Duodenal mucosa (tissue), 2 donors: Measurements from ENCODE around the gene SERP2.

Experiments
- H3K27ac ChIP-seq: one replicate; pipeline ENCODE4 v1.7.0; 2013; ENCODE audit warnings: low read depth, low read length
- H3K27me3 ChIP-seq, 2 donors: one replicate each; pipeline ENCODE4 v1.7.0; 2013; ENCODE audit warnings: low read length in 2 of 2, control low read depth in 1 of 2; ENCODE audit not compliant: insufficient read depth in 2 of 2, control insufficient read depth in 1 of 2
- H3K36me3 ChIP-seq, 2 donors: one replicate each; pipeline ENCODE4 v1.7.0; 2013; ENCODE audit warnings: low read length in 2 of 2, control low read depth in 1 of 2; ENCODE audit not compliant: insufficient read depth in 2 of 2, control insufficient read depth in 1 of 2
- H3K4me1 ChIP-seq, 2 donors: one replicate each; pipeline ENCODE4 v1.7.0; 2013; ENCODE audit warnings: low read length in 2 of 2, control low read depth in 1 of 2; ENCODE audit not compliant: insufficient read depth in 2 of 2, control insufficient read depth in 1 of 2
- H3K4me3 ChIP-seq, 2 donors: one replicate each; pipeline ENCODE4 v1.7.0; 2013; ENCODE audit warnings: low read length in 2 of 2, low read depth in 1 of 2
- H3K9ac ChIP-seq, 2 donors: one replicate each; pipeline ENCODE4 v1.7.0; 2013; ENCODE audit warnings: low read length in 2 of 2, low read depth in 1 of 2
- H3K9me3 ChIP-seq, 2 donors: one replicate each; pipeline ENCODE4 v1.7.0; 2013; ENCODE audit warnings: low read length in 2 of 2, control low read depth in 1 of 2; ENCODE audit not compliant: control insufficient read depth in 1 of 2

SERP2 gene

GRCh38 chr13:44368599-44369368 is 4.8 kb upstream of the SERP2 start:
- Histone ChIP-seq H3K9me3 (no peaks in the 10 kb centered on the region), H3K36me3 (no peaks in the 10 kb centered on the region), H3K9ac (no peak overlapping the region), H3K27me3 (no peaks in the 10 kb centered on the region), H3K4me1 (peaks cover 40 to 68% of the 10 kb centered on the region in 2 donors), H3K4me3 (peak overlapping the region in 1 of 2 donors; percentile 43), H3K27ac (peak overlapping the region; percentile 39)

DNA sequence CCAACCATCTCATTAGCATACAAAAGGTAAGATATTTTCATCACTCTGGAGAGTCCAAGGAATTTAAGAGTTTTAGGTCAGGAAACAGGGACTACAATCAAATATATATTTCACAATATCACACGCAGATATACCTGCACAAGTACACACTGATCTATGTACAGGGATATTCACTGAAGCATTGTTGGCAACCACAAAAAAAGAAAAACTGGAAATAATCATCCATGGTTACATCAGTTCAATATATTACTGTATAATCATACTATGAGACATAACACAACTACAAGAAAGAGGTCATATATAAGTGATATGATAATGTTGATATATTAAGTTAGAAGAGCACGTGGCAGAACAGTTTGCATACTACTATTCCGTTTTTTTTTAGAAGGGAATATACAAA is 2.2 kb upstream of the SERP2 start:
- H3K27me3 ChIP-seq: no peaks in the 10 kb centered on the region
- H3K4me1 ChIP-seq: peaks cover 29 to 42% of the 10 kb centered on the region in 2 donors
- no peak overlapping the region for H3K27ac ChIP-seq
- H3K4me3 ChIP-seq: no peak overlapping the region
- no peaks in the 10 kb centered on the region for H3K9me3 ChIP-seq
- H3K9ac ChIP-seq: no peak overlapping the region
- no peaks in the 10 kb centered on the region for H3K36me3 ChIP-seq

- peak overlapping the region; percentile 14 for H3K27ac ChIP-seq
- H3K27me3 ChIP-seq: no peaks in the 10 kb centered on the region
- H3K9ac ChIP-seq: peak overlapping the region; percentile 55 to 67
- no peaks in the 10 kb centered on the region for H3K36me3 ChIP-seq
- peaks cover 18 to 29% of the 10 kb centered on the region in 2 donors for H3K4me1 ChIP-seq
- peak overlapping the region; percentile 71 to 75 for H3K4me3 ChIP-seq
- H3K9me3 ChIP-seq: no peaks in the 10 kb centered on the region
Observed at GRCh38 chr13:44373247-44373600, 400 bp upstream of the SERP2 start.

GRCh38 chr13:44374348-44374712 is 706 bp downstream of the SERP2 start:
- Histone ChIP-seq H3K4me1 (peaks cover 17 to 29% of the 10 kb centered on the region in 2 donors), H3K4me3 (peak overlapping the region in 1 of 2 donors; percentile 71), H3K9ac (no peak overlapping the region), H3K9me3 (no peaks in the 10 kb centered on the region), H3K36me3 (no peaks in the 10 kb centered on the region), H3K27ac (peak overlapping the region; percentile 44), H3K27me3 (no peaks in the 10 kb centered on the region)

- Histone ChIP-seq H3K9ac (no peak overlapping the region), H3K27ac (no peak overlapping the region), H3K36me3 (no peaks in the 10 kb centered on the region), H3K4me3 (no peak overlapping the region), H3K27me3 (no peaks in the 10 kb centered on the region), H3K4me1 (peaks cover 17 to 28% of the 10 kb centered on the region in 2 donors), H3K9me3 (no peaks in the 10 kb centered on the region)
Observed at GRCh38 chr13:44378277-44378676, 4.7 kb downstream of the SERP2 start.

GRCh38 chr13:44379885-44380284 is 6.3 kb downstream of the SERP2 start:
- Histone ChIP-seq H3K4me3 (no peak overlapping the region), H3K36me3 (no peaks in the 10 kb centered on the region), H3K27ac (peak overlapping the region; percentile 42), H3K9me3 (no peaks in the 10 kb centered on the region), H3K4me1 (peaks cover 17 to 28% of the 10 kb centered on the region in 2 donors), H3K27me3 (no peaks in the 10 kb centered on the region), H3K9ac (no peak overlapping the region)

GRCh38 chr13:44380404-44381165 is 7.0 kb downstream of the SERP2 start:
- H3K27ac ChIP-seq: peak overlapping the region; percentile 42
- H3K27me3 ChIP-seq: no peaks in the 10 kb centered on the region
- no peak overlapping the region for H3K4me3 ChIP-seq

GRCh38 chr13:44382635-44383145 is 9.1 kb downstream of the SERP2 start:
- H3K9me3 ChIP-seq: no peaks in the 10 kb centered on the region
- no peaks in the 10 kb centered on the region for H3K27me3 ChIP-seq
- H3K36me3 ChIP-seq: no peaks in the 10 kb centered on the region
- H3K4me3 ChIP-seq: no peak overlapping the region
- peaks cover 17 to 35% of the 10 kb centered on the region in 2 donors for H3K4me1 ChIP-seq
- H3K27ac ChIP-seq: no peak overlapping the region
- H3K9ac ChIP-seq: peak overlapping the region; percentile 14 to 32

More at GRCh38 chr13:44380404-44381165, 7.0 kb downstream of the SERP2 start:
- no peak overlapping the region for H3K9ac ChIP-seq
- peaks cover 17 to 31% of the 10 kb centered on the region in 2 donors for H3K4me1 ChIP-seq
- no peaks in the 10 kb centered on the region for H3K9me3 ChIP-seq
- no peaks in the 10 kb centered on the region for H3K36me3 ChIP-seq

GRCh38 chr13:44383945-44384344 is 10.3 kb downstream of the SERP2 start:
- Histone ChIP-seq H3K9me3 (no peaks in the 10 kb centered on the region), H3K4me3 (no peak overlapping the region), H3K4me1 (peaks cover 17 to 26% of the 10 kb centered on the region in 2 donors), H3K9ac (no peak overlapping the region), H3K27me3 (no peaks in the 10 kb centered on the region), H3K27ac (no peak overlapping the region), H3K36me3 (no peaks in the 10 kb centered on the region)

- no peaks in the 10 kb centered on the region for H3K27me3 ChIP-seq
- H3K27ac ChIP-seq: no peak overlapping the region
- no peaks in the 10 kb centered on the region for H3K36me3 ChIP-seq
- H3K4me3 ChIP-seq: no peak overlapping the region
- H3K4me1 ChIP-seq: peaks cover 12 to 18% of the 10 kb centered on the region in 2 donors
- H3K9ac ChIP-seq: no peak overlapping the region
- H3K9me3 ChIP-seq: no peaks in the 10 kb centered on the region
Observed at GRCh38 chr13:44384778-44385177, 11.2 kb downstream of the SERP2 start.
